OCI-LY1 (cell line): ENCODE data around the gene ZNF664.

ENCODE experiments used
- H2AFZ ChIP-seq: fragments of 200-600 bp; sonication (generic), shearing (Covaris generic); 2 replicates; pipeline ENCODE4 v1.6.0; 2014; ENCODE audit warnings: antibody characterized with exemption, mild to moderate bottlenecking, low read length
- H3F3A ChIP-seq: fragments of 200-600 bp; sonication (generic), shearing (Covaris generic); 2 replicates; pipeline ENCODE4 v1.6.0; 2014; ENCODE audit warnings: mild to moderate bottlenecking, antibody characterized with exemption, low read length, moderate library complexity; ENCODE audit not compliant: insufficient read depth
- H3K27ac ChIP-seq: fragments of 200-600 bp; sonication (generic); 2 replicates; pipeline ENCODE4 v1.5.1; 2014; ENCODE audit warnings: low read length, mixed run types, mild to moderate bottlenecking, low read depth; ENCODE audit not compliant: poor library complexity, severe bottlenecking
- H3K27me3 ChIP-seq: fragments of 200-600 bp; sonication (generic); 2 replicates; pipeline ENCODE4 v1.6.0; 2014; ENCODE audit warnings: antibody characterized with exemption, mild to moderate bottlenecking, low read length, moderate library complexity; ENCODE audit not compliant: insufficient read depth
- H3K36me3 ChIP-seq: fragments of 200-600 bp; sonication (generic); 2 replicates; pipeline ENCODE4 v1.6.1; 2014; ENCODE audit warnings: mild to moderate bottlenecking, antibody characterized with exemption, low read length, moderate library complexity, mixed read lengths; ENCODE audit not compliant: insufficient read depth
- H3K4me1 ChIP-seq: fragments of 200-600 bp; sonication (generic); 2 replicates; pipeline ENCODE4 v1.5.1; 2014; ENCODE audit warnings: mild to moderate bottlenecking, low read length, moderate library complexity; ENCODE audit not compliant: insufficient read depth, severe bottlenecking
- H3K4me2 ChIP-seq: fragments of 200-600 bp; sonication (generic), shearing (Covaris generic); 2 replicates; pipeline ENCODE4 v1.6.1; 2014; ENCODE audit warnings: low read length
- H3K4me3 ChIP-seq: fragments of 200-600 bp; sonication (generic); 2 replicates; pipeline ENCODE4 v1.5.1; 2014; ENCODE audit warnings: low read length, low read depth, mild to moderate bottlenecking, mixed read lengths; ENCODE audit not compliant: poor library complexity, severe bottlenecking
- H3K79me2 ChIP-seq: fragments of 200-600 bp; shearing (Covaris generic); 2 replicates; pipeline ENCODE4 v1.6.1; 2016; ENCODE audit warnings: mixed run types, low read length, mixed read lengths; ENCODE audit not compliant: insufficient read depth
- H3K9ac ChIP-seq: fragments of 200-600 bp; sonication (generic), shearing (Covaris generic); 2 replicates; pipeline ENCODE4 v1.6.1; 2014; ENCODE audit warnings: mild to moderate bottlenecking, low read length, mixed read lengths
- H3K9me2 ChIP-seq: fragments of 200-600 bp; sonication (generic), shearing (Covaris generic); 2 replicates; pipeline ENCODE4 v1.6.1; 2014; ENCODE audit warnings: low read depth, mild to moderate bottlenecking, low read length, mixed read lengths
- H3K9me3 ChIP-seq: fragments of 200-600 bp; shearing (Covaris generic); 2 replicates; pipeline ENCODE4 v1.6.1; 2014; ENCODE audit warnings: low read length, mixed read lengths
- H4K20me1 ChIP-seq: fragments of 200-600 bp; sonication (generic), shearing (Covaris generic); 2 replicates; pipeline ENCODE4 v1.6.0; 2016; ENCODE audit warnings: mild to moderate bottlenecking, low read length; ENCODE audit not compliant: insufficient read depth
- CTCF ChIP-seq: fragments of 200-600 bp; sonication (generic), shearing (Covaris generic); IDR thresholded peaks from 2 replicates; pipeline ENCODE4 v1.5.1; 2017; ENCODE audit warnings: mild to moderate bottlenecking, antibody characterized with exemption, low read length, moderate library complexity, mixed read lengths
- EZH2 ChIP-seq: fragments of 200-600 bp; sonication (generic), shearing (Covaris generic); IDR thresholded peaks from 2 replicates; pipeline ENCODE4 v1.8.0; 2017; ENCODE audit warnings: borderline replicate concordance, mixed run types, mild to moderate bottlenecking, antibody characterized with exemption, low read length, moderate library complexity, mixed read lengths

The ZNF664 gene

DNA sequence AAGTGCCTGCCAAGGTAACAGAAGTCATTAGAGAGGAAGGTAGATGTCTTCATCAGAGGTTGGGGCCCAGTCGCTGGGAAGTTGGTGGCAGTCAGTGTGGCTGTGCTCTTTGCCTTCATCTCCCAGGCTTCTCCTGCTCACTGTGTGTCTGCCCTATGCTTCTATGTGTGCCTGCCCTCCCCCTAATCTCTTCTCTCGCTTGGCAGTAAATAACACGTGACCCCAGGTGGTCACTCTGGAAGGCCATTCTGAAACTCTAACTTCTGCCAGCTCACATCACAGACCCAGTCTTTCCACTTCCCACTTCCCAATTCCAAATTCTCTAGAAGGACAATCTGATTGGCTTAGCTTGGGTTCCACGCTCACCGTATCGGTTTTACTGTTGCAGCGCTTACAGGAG is 9.3 kb downstream of the ZNF664 start:
- Histone ChIP-seq H3K27ac (no peak overlapping the region), H3K9ac (no peak overlapping the region), H3F3A (no peaks in the 10 kb centered on the region), H3K27me3 (no peaks in the 10 kb centered on the region), H3K4me1 (no peaks in the 10 kb centered on the region), H3K9me2 (no peaks in the 10 kb centered on the region), H4K20me1 (no peaks in the 10 kb centered on the region), H2AFZ (no peak overlapping the region), H3K79me2 (peaks cover 10% of the 10 kb centered on the region; the same call in 1 of the 2 replicates), H3K4me3 (no peak overlapping the region), H3K36me3 (peaks cover 9% of the 10 kb centered on the region), H3K4me2 (no peak overlapping the region), H3K9me3 (no peaks in the 10 kb centered on the region)
- TF ChIP-seq CTCF (no peak), EZH2 (no peak)

DNA sequence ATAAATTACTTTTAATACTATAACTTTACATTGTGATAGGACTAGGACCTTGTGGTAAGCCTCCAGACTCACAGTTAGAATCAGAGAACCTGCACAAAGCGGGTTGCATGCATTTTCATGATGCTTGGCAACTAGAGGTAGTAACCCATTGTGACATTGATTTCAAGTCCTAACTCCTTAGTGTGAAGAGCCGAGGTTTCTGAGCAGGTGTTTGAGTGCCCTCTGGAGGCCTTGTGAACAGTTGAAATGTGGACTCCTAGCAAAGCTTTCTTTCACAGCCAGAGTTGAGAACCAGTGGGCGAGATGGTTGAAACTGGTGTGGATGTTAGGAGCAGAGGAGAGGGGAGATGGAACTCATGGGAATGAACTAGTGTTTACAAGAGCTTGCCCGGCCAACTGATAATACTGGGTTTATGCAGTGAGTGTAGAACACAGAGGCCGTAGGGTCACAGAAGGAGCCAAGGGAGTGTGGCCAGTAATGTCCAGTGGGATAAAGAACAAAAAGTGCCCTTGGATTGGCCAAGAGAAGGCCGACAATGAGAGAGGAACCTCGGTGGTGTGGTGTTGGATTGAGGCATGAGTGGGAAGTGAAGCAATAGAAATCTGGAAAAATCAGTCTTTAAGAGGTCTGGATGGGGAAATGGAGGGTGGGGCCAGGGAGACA is 10.9 kb downstream of the ZNF664 start:
- Histone ChIP-seq H3K27ac (no peak overlapping the region), H3K9ac (no peak overlapping the region), H3F3A (no peaks in the 10 kb centered on the region), H4K20me1 (no peaks in the 10 kb centered on the region), H3K4me3 (no peak overlapping the region), H2AFZ (no peak overlapping the region), H3K9me3 (no peaks in the 10 kb centered on the region), H3K4me2 (no peak overlapping the region), H3K9me2 (no peaks in the 10 kb centered on the region), H3K79me2 (peaks cover 7% of the 10 kb centered on the region; the same call in 1 of the 2 replicates), H3K36me3 (peaks cover 18% of the 10 kb centered on the region; the same call in 1 of the 2 replicates), H3K27me3 (no peaks in the 10 kb centered on the region), H3K4me1 (no peaks in the 10 kb centered on the region)
- TF ChIP-seq EZH2 (no peak), CTCF (peak; percentile 77)

DNA sequence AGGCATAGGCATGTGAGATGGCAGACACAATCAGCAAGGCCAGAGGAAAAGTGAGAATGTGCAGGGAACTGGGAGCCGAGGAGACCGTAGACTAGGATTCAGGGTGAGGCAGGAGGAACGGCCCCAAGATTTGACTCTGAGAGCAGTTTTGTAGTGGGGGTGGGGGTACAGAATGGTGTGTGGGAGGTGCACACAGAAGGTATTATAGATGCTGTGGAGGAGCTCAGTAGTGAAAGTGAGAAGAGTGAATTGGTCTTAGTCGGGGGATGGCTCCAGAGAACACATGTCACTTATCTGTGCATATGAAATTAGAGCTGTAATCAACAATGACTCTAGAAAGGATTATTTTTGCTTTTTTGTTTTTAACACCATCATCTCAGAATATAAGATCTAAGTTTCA is 11.9 kb downstream of the ZNF664 start:
- no peaks in the 10 kb centered on the region for H3K9me2 ChIP-seq
- TF ChIP-seq CTCF = no peak
- no peak for TF ChIP-seq EZH2
- no peaks in the 10 kb centered on the region for H3F3A ChIP-seq
- peaks cover 27% of the 10 kb centered on the region; the same call in 1 of the 2 replicates for H3K36me3 ChIP-seq
- H4K20me1 ChIP-seq = no peaks in the 10 kb centered on the region
- H3K79me2 ChIP-seq = peaks cover 6% of the 10 kb centered on the region; the same call in 1 of the 2 replicates
- no peaks in the 10 kb centered on the region for H3K27me3 ChIP-seq
- no peak overlapping the region for H3K9ac ChIP-seq
- no peaks in the 10 kb centered on the region for H3K9me3 ChIP-seq
- H3K4me1 ChIP-seq = peaks cover 5% of the 10 kb centered on the region
- H3K4me2 ChIP-seq = no peak overlapping the region
- H3K4me3 ChIP-seq = no peak overlapping the region
- no peak overlapping the region for H3K27ac ChIP-seq
- H2AFZ ChIP-seq = no peak overlapping the region
